Iris pigment epithelial cell (primary cell): ENCODE measurements around the gene AEBP1.

Experiments used
- DNase-seq: peaks from one replicate; pipeline ENCODE4 v3.0.0-alpha.2; 2011; ENCODE audit warnings: low read depth

The AEBP1 gene

DNA sequence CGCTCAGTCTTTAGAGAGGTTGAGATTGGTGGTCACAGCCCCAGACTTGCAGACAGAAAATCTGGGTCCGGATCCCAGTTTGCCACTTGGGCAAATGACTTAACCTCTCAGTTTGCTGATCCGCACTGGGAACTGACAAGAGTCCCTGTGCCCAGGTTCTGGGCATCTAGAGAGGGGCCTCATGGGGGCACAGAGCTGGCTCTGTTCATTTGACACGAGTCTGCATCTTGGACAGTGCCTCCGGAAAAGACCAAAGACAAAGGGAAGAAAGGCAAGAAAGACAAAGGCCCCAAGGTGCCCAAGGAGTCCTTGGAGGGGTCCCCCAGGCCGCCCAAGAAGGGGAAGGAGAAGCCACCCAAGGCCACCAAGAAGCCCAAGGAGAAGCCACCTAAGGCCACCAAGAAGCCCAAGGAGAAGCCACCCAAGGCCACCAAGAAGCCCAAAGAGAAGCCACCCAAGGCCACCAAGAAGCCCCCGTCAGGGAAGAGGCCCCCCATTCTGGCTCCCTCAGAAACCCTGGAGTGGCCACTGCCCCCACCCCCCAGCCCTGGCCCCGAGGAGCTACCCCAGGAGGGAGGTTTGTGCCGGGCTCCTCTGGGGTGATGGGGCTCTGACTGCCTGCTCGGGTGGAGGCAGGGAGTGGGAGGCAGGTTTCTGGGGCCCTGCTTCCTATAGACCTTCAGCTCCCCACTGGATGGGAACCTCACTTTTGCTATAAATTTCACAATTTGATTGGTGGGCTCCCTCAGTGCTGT lies 2.3 kb downstream of the AEBP1 start:
- DNase-seq = no peak

DNA sequence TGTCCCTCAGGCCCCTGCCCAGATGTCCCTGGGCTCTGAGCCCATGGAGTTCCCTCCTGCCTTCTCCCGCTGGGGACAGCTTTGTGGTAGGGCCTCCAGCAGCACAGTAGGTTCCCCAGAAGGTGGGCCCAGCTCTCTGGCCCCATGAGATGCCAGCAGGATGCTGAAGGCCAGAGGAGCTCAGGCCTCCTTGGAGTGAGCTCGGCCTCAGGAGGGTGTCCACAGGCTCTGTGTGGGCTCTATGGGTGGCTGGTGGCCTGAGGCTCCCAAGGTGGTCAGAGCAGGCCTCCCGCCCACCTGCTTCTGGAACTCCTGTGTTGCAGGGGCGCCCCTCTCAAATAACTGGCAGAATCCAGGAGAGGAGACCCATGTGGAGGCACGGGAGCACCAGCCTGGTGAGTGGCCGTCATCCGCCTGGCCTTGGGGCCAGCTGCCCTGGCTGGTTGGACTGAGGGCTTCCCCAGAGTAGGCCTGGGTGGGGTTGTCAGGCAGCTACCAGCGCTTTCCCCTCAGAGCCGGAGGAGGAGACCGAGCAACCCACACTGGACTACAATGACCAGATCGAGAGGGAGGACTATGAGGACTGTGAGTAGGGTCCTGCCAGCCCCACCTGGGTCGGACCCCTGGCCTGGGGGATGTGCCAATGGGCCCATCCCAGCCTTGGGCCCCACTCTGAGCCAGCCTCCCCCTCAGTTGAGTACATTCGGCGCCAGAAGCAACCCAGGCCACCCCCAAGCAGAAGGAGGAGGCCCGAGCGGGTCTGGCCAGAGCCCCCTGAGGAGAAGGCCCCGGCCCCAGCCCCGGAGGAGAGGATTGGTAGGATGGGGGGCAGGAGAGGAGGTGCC lies 3.2 kb downstream of the AEBP1 start:
- DNase-seq = no peak

DNA sequence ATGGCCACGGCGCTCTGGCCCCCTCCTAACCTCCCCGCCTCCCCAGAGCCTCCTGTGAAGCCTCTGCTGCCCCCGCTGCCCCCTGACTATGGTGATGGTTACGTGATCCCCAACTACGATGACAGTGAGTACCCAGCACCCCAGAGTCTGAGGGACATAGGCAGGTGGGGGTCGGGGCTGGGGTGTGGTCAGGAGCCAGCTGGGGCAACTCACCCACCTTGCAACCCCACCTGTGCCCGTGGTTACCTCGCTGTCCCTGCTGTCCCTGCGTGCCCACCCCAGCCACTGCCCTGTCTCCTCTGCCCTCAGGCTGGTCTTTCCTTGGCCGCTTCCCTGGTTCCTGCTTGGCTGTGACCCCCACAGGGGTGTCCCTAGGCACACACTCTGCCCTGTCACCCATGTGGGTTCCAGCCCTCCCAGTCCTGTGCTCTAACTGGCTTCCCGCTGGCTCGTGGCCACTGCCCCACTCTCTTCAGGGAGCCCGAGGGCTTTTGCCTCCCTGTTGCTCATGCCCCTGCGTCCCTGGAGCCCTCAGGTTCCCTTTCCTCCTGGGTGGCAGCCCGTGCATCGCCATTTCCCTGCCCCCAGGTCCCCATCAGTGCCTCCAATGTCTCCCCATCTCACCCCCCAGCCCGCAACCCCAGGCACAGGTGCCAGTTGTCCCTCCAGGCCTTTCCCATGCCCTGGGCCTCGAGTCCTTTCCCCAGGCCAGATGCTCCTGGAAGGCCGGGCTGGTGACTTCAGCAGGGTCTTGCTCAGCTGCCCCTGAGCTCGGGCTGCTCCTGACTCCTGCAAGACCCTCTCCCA lies 4.0 kb downstream of the AEBP1 start:
- DNase-seq = no peak

DNA sequence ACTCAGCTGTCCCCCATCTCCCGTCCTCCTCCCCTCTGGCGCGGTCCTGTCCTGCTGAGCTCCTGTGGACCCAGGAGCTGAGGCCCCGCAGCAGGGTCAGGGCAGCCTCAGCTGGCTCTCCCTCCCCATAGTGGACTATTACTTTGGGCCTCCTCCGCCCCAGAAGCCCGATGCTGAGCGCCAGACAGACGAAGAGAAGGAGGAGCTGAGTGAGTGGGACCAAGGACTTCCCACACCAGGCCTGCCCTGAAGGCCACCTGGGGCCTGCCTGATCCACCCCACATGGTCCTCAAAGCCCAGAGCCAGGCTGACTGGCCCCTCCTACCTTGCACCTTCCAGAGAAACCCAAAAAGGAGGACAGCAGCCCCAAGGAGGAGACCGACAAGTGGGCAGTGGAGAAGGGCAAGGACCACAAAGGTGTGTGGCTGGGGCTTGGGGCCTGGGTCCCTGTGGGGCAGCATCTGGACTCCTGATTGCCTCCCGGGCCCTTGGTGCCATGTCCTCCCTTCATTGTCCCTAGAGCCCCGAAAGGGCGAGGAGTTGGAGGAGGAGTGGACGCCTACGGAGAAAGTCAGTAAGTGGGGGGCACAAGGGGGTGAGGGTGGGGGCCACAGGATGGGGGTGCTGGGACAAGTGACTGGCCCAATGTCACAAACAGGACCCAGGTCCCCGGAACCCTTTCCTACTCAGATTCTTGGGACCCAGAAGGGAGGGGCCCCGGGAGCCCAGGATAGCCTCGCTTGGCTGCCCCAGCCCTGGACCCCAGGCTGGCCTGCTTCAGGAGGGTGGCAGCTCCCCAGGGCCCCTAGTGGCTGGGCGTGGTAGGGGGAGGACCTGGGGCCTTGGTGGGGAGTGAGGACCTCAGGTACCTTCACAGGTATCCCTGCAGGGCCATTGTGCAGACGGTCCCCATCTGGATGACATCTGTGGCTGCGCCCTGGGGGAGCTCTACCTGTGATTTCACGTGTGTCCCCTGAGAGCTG lies 4.9 kb downstream of the AEBP1 start:
- DNase-seq = no peak

DNA sequence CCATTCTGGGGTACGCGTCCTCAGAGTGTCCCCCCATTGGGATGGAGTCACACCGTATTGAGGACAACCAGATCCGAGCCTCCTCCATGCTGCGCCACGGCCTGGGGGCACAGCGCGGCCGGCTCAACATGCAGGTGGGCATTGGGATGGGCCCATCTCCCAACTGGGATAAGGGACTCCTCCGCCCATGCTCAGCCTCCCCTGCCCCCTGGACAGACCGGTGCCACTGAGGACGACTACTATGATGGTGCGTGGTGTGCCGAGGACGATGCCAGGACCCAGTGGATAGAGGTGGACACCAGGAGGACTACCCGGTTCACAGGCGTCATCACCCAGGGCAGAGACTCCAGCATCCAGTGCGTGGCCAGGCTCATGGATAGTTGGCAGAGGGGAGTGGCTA lies 5.8 kb downstream of the AEBP1 start:
- no peak for DNase-seq

DNA sequence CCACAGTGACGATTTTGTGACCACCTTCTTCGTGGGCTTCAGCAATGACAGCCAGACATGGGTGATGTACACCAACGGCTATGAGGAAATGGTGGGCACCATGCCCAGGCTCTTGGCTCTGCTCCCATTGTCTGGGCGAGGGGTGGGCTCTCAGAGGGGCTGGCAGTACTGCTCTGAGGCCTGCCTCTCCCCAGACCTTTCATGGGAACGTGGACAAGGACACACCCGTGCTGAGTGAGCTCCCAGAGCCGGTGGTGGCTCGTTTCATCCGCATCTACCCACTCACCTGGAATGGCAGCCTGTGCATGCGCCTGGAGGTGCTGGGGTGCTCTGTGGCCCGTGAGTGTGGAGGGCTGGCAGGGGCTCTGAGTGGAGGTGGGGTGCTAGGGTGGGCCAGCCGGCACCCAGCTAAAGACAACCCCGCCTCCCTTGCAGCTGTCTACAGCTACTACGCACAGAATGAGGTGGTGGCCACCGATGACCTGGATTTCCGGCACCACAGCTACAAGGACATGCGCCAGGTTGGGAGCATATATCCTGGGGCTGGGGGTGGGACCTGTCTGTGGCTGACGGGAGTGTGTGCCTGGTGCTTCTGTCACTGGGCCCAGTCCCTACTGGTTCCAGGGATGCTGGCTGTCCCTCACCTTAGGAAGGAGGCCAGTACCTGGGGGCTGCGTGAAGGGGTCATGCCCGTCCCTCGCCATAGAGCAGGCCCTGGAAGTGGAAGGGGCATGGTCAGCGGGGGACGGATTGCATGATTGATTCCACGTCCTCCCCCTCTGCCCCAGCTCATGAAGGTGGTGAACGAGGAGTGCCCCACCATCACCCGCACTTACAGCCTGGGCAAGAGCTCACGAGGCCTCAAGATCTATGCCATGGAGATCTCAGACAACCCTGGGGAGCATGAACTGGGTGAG lies 6.8 kb downstream of the AEBP1 start:
- DNase-seq = no peak

DNA sequence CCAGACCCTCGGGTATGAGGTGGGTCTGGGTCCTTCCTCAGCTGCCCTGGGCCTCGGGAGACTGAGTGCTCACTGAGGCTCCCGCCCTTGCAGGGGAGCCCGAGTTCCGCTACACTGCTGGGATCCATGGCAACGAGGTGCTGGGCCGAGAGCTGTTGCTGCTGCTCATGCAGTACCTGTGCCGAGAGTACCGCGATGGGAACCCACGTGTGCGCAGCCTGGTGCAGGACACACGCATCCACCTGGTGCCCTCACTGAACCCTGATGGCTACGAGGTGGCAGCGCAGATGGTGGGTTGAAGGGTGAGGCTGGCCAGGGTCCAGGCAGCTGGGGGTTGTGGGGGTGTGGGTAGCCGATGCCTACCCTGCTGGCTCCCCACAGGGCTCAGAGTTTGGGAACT lies 7.6 kb downstream of the AEBP1 start:
- no peak for DNase-seq

DNA sequence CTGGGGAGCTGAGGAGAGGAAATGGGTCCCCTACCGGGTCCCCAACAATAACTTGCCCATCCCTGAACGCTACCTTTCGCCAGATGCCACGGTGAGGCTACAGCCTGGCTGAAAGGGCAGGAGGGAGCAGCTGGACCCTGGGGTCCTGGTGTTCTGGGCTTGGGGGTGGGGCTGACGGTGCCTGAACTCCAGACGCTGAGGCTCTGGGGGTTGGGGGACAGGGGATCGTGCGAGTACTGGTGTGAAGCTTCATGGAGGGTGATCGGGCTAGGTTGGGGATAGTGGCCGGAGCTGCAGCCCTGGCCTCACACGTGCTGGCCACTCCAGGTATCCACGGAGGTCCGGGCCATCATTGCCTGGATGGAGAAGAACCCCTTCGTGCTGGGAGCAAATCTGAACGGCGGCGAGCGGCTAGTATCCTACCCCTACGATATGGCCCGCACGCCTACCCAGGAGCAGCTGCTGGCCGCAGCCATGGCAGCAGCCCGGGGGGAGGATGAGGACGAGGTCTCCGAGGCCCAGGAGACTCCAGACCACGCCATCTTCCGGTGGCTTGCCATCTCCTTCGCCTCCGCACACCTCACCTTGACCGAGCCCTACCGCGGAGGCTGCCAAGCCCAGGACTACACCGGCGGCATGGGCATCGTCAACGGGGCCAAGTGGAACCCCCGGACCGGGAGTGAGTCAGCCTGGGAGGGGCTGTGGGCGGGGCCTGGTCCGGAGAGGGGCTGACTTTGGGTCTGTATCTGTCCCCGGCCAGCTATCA lies 8.3 kb downstream of the AEBP1 start:
- no peak for DNase-seq

DNA sequence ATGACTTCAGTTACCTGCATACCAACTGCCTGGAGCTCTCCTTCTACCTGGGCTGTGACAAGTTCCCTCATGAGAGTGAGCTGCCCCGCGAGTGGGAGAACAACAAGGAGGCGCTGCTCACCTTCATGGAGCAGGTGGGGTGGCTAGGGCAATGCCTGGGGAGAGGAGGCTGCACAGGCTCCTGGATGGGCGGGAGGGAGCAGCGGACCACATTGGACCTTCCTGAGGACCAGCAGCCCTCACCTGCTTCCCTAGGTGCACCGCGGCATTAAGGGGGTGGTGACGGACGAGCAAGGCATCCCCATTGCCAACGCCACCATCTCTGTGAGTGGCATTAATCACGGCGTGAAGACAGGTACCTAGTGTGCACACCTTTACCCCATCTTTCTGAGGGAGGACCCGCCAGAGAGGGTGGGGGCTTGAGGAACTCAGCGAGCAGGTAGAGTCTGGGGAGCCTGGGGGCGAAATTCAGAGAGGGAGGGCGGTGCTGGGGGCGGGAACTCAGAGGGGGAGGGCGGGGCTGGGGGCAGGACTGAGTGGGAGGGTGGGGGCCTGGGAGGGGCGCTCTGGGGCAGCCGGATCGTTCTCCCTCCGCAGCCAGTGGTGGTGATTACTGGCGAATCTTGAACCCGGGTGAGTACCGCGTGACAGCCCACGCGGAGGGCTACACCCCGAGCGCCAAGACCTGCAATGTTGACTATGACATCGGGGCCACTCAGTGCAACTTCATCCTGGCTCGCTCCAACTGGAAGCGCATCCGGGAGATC lies 9.0 kb downstream of the AEBP1 start:
- DNase-seq = no peak

DNA sequence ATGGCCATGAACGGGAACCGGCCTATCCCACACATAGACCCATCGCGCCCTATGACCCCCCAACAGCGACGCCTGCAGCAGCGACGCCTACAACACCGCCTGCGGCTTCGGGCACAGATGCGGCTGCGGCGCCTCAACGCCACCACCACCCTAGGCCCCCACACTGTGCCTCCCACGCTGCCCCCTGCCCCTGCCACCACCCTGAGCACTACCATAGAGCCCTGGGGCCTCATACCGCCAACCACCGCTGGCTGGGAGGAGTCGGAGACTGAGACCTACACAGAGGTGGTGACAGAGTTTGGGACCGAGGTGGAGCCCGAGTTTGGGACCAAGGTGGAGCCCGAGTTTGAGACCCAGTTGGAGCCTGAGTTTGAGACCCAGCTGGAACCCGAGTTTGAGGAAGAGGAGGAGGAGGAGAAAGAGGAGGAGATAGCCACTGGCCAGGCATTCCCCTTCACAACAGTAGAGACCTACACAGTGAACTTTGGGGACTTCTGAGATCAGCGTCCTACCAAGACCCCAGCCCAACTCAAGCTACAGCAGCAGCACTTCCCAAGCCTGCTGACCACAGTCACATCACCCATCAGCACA lies 9.7 kb downstream of the AEBP1 start:
- DNase-seq = no peak

DNA sequence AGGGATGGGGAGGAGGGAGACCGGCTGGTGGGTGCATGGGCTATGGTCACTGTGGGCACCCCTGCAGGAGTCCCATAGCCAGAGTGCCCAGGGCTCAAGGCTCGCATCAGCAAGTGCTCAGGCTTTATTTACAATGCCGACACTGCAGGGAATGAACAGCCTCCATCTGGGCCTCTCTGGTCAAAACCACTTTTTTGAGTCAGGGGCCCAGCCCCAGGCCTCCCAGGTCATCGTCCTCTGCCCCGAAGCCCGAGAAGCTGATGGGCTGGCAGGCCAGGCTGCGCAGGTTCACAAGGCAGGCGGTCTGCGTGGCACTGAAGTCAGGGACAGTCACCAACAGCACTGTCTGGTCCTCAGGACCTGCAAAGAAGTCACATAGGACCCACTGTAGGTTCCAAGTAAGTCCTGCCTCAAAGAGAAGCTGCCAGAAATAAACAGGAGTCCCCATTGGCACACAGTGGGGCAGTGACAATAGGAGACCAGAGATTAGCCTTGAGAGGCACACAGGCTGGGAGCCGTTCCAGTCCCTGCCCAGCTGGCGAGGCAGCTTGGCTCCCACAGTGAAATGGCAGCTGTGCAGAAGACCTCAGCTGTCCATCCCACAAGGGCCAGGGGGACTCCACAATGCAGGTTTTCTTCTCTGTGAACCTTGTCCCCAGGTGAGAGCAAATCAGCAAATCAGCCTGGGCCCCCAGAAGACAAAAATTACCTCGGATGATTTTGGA lies 10.6 kb downstream of the AEBP1 start:
- no peak for DNase-seq

DNA sequence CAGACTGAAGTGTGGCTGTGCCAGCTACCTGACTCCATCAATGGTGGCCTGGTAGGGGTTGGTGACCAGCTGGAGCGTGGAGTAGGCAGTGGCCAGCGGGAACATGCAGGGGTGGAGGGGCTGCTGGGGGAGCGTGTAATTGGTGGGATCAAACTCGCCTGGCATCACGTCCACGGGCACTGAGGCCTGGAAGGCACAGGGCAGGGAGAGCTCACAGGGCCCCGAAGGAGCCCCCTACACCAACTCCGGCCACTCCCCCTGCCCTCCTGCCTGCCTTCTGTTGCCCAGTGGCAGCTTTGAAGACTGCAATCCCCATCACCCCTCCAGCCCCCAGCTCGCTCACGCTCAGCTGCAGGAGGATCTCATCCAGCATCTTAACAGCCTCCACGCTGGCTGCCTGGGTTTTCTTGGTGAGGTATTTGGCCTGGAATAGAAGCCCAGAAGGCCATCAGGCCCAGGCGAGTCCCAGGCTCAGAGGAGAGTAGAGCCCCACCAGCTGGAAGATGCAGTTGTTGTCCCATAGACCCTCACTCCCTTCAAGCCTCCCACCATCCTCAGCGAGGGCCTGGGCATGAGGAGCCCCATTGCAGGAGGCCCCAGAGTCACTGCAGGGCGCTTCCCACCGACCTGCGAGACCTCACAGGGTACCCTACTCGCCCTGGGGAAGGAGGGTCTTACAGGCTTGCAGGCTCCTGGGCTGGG lies 12.1 kb downstream of the AEBP1 start:
- no peak for DNase-seq

DNA sequence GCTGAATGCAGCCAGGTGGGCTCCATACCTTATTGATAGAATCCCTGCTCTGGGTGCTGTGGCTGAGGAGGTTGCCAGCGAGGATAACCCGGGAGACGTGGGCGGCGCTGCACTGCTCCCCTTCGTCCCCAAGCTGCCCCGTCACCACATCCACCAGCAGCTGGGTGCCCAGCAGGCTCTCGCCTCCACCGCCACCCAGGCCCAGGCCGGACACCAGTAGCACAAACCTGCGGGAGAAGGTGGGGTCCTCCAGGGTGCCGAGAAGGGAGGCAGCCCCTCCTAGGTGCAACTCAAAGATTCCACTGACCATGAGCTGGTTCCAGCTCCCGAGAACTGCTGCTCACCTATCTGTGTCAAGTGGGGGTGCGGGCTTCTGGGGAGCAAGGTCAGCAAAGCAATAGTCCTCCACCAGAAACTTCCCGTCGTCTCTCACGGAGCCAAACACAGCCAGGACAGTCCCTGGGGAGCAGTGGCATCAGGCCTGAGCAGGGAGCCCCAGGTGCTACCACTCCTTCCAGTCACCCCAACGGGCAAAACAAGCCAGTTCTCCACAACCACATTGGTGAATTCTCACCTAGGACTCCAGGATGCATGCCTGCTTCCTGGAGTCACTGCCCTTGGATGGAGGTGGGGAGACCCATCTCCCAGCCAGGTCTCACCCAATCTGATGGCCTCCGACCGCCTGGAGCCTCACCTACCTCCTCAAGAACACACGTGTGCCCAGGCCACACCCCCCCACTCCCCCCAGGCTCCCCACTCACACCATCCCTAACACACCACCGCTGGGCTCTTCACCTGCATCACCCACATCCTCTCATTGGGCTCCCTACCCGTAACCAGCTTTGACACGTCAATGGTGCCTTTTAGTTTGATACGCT lies 12.9 kb downstream of the AEBP1 start:
- no peak for DNase-seq

DNA sequence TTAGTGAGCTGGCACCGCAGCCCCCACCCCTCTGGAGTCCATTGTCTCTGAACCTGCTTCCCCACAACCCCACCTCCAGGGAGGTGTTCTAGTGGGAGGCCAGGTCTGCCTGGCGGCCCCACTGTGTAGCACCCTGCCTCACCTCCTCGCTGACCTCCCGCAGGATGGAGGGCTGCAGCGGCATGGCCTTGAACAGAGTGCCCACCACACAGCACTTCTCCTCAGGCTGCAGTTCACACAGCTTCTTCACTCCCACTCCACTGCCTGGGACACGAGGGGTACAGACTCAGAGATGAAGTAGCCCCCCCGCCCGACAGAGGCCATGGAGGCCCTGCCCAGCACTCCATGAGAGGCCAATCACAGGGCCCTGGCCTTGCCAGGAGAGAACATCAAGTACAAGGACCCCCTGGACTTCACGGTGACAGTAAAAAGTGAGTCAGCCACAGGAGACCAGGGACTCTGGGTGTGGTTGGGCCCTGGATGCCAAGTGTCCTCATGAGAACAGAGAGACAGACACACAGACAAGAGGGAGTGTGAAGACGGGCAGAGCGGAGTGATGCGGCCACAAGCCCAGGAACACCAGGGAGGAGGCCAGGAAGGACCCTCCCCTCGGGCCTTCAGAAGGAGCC lies 13.8 kb downstream of the AEBP1 start:
- no peak for DNase-seq

DNA sequence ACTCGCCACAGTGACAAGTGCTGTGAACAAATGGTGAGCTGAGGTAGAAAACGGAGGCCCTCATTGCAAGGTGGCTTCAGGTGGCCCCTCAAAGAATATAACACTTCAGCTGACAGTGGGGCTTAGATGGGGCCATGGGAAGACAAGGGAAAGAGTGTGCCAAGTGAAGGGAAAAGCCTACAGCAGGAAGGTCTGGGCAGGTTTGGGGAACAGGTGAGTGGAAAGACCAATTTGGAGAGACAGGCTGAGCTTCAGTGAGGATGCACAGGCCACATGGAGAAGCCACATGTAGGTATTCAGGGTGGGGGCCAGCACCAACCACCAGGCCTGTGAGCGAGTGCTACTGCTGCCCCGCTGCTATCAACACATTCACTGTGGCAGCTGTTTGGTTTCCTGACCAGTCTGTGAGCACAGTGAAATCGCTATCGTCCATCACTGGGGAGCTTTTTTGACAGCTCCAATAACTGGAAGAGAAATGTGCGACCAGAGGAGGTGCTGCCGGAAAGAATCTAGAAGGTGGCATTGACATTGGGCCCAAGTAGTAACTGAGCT lies 15.8 kb downstream of the AEBP1 start:
- no peak for DNase-seq
